ENCODE results near the gene DMXL1.

DNA sequence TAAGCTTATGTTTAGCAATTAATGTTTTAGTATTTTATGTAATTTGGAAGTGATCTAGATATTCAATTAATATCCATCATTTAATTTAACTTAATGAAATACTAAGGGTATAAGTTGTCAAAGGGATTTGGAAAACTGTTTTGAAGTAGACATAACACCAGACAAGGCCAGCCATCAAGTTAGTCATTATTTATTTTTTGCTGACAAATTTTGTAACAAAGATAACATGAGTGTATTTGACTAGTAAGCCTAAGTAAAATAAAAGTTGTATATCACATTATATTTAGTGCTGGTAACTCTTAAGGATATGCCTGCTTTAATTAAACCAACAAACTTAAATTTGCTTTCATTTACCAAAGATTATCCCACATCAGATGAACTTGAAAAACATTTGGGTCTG lies 159.1 kb downstream of the DMXL1 start:
- TF ChIP-seq POLR2AphosphoS5 (IDR thresholded peaks at IDR 0.05) (no peak), POLR2A (IDR thresholded peaks at IDR 0.05) (no peak)

All from gastroesophageal sphincter (tissue), 2 donors.